HG03045 (cell line): Measurements from ENCODE around the gene ABHD14A.

Source experiments
- ATAC-seq: cut with Tn5 transposase; IDR thresholded peaks from one replicate; pipeline ENCODE4 v1.9.1; 2021; ENCODE audit warnings: mild to moderate bottlenecking, moderate library complexity; ENCODE audit not compliant: unreplicated experiment

The ABHD14A gene

GRCh38 chr3:51940648-51941462 is 34.0 kb upstream of the ABHD14A start:
- ATAC-seq: no peak

- ATAC-seq: no peak
Observed at GRCh38 chr3:51941463-51941797, 33.4 kb upstream of the ABHD14A start.

- peak; percentile 89 for ATAC-seq
Observed at GRCh38 chr3:51941798-51942602, 32.9 kb upstream of the ABHD14A start, which contains the start of the genes PARP3 and RRP9. Gene PARP3, plus strand, starts transcription at chr3:51942363. Its CDS starts 993 bp downstream, at chr3:51943356. Gene RRP9, minus strand, starts transcription at chr3:51941904. Its CDS starts 37 bp downstream, at chr3:51941867.

GRCh38 chr3:51942603-51943450 is 32.0 kb upstream of the ABHD14A start:
- ATAC-seq: peak; percentile 26

DNA sequence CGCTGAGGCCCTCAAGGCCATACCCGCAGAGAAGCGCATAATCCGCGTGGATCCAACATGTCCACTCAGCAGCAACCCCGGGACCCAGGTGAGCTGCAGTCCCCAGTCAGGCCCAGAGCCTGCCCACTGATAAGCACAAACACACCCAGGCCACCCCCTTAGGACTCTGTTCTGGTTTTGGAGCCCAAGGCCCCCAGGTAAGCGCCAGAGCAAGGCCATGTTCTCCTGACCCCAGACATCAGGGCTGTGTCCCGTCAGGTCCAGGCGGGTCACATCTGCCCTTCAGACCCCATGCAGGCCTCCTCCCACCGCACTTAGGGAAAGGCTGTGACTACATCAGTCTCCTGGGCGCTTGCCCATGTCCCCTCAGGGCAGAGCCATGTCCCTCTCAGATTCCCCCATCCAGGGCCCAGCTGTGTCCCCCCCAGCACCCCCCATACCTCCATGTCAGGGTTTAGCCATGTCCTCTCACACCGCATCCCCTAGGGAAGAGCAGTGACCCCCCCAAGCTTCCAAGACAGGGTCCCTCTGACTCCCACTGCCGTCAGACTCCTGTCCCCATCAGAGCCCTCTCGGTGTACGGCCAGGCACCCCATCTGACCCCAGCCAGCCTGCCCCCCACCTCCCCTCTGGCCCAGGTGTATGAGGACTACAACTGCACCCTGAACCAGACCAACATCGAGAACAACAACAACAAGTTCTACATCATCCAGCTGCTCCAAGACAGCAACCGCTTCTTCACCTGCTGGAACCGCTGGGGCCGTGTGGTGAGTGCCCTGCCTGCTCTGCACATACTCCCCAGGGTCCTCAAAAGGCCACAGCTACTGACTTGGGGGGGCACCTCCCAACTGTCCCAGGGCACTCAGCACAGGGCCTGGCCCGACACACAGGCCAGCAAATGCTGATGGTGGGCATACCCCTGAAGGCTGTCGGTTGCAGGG is 31.1 kb upstream of the ABHD14A start:
- no peak for ATAC-seq

- no peak for ATAC-seq
Observed at GRCh38 chr3:51944451-51945021, 30.3 kb upstream of the ABHD14A start.

DNA sequence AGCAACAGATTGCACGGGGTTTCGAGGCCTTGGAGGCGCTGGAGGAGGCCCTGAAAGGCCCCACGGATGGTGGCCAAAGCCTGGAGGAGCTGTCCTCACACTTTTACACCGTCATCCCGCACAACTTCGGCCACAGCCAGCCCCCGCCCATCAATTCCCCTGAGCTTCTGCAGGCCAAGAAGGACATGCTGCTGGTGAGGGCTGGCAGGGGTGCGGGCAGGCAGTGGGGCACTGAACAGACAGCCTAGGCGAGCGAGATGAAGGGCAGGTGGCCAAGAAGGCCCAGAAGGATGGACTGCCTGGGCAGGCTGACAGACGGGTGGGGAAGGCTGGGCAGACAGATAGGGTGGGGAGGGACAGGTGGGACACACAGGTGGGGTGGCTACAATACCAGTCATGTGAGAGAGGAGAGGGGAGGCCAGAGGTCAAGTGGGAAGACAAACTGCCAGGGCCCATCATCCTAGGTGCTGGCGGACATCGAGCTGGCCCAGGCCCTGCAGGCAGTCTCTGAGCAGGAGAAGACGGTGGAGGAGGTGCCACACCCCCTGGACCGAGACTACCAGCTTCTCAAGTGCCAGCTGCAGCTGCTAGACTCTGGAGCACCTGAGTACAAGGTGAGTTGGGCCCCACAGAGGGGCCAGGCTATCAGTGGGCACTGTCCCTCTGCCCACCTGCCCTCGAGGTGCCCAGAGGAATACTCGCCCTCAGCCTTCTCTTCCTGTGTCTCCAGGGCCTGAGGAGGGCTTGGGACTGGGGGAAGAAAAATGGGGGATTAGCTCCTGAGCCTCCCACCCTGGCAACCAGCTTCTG is 29.6 kb upstream of the ABHD14A start:
- ATAC-seq: no peak

DNA sequence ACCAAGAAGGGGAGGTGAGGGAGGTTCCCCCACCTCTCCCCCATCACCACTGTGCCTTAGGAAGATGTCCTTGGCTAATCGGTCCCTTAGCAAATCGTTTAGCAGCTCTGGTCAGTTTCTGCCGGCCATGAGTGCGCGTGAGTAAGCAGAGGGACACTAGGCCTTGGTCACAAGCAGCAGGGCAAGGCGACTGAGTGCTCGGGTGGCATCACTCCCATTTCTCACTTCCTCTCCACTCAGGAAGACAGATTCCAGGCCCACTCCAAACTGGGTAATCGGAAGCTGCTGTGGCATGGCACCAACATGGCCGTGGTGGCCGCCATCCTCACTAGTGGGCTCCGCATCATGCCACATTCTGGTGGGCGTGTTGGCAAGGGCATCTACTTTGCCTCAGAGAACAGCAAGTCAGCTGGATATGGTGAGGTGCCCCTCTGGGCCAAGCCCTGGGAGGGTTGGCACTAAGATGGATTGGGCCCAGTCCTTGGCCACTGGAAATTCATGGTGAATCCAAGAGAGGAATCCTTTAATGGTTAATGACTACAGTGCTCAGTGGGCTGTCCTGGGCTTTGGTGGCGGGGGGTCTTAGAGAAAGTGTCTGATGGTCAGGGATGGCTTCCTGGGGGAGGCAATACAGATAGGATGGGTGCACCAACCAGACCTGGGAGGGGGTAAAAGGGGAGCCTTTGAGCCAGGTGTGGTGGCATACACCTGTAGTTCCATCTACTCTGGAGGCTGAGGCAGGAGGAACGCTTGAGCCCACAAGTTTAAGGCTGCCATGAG is 28.7 kb upstream of the ABHD14A start:
- no peak for ATAC-seq

- ATAC-seq: no peak
Observed at GRCh38 chr3:51946796-51947195, 28.1 kb upstream of the ABHD14A start.

- ATAC-seq: no peak
Observed at GRCh38 chr3:51947215-51947900, 27.5 kb upstream of the ABHD14A start.

GRCh38 chr3:51948016-51948580 is 26.8 kb upstream of the ABHD14A start:
- no peak for ATAC-seq

- ATAC-seq: no peak
Observed at GRCh38 chr3:51949121-51949520, 25.7 kb upstream of the ABHD14A start.

DNA sequence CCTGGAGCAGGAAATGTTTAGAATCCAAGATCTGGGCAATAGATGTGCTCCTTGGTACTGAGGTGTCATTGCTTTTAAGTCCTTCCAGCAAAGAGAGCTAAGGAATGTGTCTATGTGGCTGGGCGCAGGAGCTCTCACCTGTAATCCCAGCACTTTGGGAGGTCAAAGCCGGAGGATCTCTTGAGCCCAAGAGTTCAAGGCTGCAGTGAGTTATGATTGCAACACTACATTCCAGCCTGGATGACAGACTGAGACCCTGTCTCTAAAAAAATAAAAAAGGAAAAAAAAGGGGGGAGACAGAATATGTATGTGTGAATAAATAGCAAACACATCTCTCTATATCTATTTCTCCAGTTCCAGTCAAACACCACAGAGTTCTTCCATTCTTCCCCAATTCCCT is 24.0 kb upstream of the ABHD14A start:
- no peak for ATAC-seq

GRCh38 chr3:51953445-51953844 is 21.4 kb upstream of the ABHD14A start:
- ATAC-seq: no peak

DNA sequence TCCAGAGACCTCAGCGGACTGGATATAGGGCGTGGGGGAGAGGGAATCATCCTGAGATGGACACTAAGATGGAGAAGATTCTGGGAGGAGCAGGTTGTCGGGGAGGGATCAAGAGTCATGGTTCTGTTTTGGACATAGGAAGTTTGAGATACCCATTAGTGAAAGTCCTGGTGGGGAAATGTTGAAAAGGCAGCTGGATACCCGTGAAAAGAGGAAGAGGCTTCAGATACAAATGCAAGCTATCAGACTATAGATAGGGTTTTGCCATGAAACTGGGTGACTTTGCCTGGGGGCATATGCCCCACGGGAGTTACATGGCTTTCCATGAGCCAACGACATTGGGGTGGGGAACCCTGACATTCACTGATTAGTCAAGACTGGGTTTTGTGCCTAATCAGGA is 20.8 kb upstream of the ABHD14A start:
- ATAC-seq: no peak

GRCh38 chr3:51954713-51955112 is 20.2 kb upstream of the ABHD14A start:
- ATAC-seq: no peak
